ENCODE results near the gene MOSPD2. TPM values are rescaled to one million over a fixed set of nuclear protein-coding genes. Genes with fewer than 3 reads are reported as not detected.

Gene MOSPD2
- total and polyA plus RNA-seq, 2 of the 8 experiments (the other 6 are each of a cell fraction or from before 2014, with no cell fraction given): 4.5 to 12.1 TPM

DNA sequence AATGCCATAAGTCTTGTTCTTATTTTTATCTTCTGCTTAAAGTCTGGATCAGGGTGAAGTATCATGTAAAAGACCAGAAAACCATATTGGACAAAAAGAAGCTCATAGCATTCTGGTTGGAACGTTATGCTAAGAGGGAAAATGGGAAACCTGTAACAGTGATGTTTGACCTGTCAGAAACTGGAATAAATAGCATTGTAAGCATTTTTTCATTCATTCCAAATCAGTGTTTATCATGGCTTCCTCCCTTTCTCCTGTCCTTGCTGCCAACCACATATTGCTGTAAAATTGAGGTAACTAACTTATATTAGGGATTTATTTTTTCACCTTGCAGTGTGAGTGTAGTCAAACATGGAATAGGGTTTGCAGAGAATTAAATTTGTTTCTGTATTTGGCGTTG is 23.8 kb downstream of the MOSPD2 start (continued):
- TF ChIP-seq CBX8 (IDR thresholded peaks at IDR 0.05; ENCODE audit: borderline replicate concordance, low read depth, low read length) (no peak), TAF7 (optimal IDR thresholded peaks at IDR 0.05; ENCODE audit: borderline replicate concordance, low read depth, low read length) (no peak), SUZ12 (IDR thresholded peaks at IDR 0.05; ENCODE audit: low read length) (no peak)
- TF ChIP-seq, protein P1, sequence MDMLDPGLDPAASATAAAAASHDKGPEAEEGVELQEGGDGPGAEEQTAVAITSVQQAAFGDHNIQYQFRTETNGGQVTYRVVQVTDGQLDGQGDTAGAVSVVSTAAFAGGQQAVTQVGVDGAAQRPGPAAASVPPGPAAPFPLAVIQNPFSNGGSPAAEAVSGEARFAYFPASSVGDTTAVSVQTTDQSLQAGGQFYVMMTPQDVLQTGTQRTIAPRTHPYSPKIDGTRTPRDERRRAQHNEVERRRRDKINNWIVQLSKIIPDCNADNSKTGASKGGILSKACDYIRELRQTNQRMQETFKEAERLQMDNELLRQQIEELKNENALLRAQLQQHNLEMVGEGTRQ (IDR thresholded peaks at IDR 0.05; ENCODE audit: low read length): no peak

Data from H1 (cell line).